Fibroblast of gingiva (primary cell): Measurements from ENCODE around the gene SEC14L5.

ENCODE experiments used
- DNase-seq: peaks from one replicate; pipeline ENCODE4 v3.0.0-alpha.2; 2011; ENCODE audit warnings: low read depth

Gene SEC14L5

DNA sequence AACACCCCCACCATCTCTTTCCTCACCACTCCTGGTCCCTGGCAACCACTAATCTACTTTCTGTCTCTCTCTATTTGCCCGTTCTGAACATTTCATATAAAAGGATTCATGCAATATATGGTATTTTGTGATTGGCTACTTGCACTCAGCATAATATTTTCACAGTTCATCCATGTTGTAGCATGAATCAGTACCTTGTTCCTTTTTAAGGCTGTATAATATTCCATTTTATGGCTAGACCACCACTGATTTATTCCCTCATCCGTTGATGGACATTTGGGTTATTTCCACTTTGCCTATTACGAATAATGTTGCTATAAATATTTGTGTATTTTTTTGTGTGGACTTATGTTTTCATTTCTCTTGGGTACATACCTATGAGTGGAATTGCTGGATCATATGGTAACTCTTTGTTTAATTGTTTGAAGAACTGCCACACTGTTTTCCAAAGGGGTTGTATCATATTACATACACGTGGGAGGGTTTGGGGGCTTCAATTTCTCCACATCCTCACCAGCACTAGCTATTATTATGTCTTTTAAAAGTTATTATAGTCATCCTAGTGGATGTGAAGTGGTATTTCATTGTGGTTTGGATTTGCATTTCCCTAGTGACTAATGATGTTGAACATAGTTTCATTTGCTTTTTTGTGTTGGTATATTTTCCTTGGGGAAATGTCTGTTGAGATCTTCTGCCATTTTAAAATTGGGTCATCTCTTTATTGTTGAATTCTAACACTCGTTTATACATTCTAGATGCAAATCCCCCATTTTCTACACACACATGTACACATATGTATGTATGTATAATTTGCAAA lies 26.3 kb downstream of the SEC14L5 start:
- DNase-seq: no peak

DNA sequence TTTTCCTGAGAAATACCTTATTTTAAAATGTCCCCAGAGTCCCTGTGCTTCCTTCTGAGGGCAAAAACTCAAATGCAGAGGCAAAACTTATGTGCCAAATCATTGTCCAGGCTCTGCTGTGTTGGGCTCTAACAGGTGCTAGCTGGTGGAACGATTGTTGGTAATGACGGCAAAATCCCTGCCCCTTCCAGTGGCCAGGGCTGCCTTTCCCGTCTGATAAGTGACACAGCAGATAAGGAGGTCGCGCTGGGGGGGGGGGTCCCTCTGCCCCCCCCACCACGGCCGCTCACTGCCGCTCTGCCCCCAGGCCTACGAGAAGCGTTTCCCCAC lies 29.1 kb downstream of the SEC14L5 start:
- DNase-seq: no peak

DNA sequence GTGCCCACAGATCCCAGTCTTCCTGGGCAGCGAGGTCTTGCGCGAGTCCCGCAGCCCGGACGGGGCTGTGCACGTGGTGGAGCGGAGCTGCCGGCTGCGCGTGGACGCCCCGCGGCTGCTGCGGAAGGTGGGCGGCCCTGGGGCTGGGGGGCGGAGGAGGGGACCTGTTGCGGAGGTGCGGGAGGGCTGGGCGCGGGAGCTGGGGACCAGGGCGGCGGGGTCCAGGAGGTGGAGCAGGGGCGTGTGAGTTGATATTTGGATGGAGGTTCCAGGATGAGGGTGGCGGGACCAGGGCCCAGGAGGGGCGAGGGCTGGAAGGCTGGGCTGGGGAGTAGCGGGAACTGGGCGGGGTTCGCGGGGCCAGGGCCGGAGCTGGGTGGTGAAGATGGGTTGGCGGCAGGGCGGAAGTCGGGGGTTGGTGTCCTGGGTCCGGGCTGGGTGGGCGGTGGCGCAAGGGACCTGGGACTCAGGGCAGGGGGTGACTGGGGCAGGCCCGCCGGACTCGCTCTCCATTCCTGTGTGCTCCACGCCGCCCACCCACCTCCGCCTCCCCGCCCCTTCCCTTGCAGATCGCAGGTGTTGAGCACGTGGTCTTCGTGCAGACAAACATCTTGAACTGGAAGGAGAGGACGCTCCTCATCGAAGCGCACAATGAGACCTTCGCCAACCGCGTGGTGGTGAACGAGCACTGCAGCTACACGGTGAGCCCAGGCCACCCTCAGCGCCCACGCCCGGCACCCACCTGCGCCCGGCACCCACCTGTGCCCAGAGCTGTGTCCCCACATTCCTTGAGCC lies 29.6 kb downstream of the SEC14L5 start:
- no peak for DNase-seq

DNA sequence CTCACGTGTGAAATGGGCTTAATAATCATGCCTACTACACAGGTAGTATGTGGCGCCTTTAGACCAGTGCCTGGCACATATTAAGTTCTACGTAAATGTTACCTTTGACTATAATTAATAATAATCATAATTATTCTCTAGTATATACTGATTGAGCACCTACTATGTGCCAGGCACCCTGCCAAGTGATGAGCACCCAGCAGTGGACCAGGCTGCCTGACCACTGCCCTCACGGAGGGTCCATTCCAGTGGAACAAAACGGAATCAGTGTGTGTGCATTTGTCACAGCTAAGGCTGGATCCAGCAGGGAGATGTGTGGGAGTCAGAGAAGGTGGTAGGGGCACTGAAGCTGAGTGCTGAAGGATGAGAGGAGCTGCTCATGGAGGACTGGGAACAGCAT lies 30.5 kb downstream of the SEC14L5 start:
- no peak for DNase-seq

DNA sequence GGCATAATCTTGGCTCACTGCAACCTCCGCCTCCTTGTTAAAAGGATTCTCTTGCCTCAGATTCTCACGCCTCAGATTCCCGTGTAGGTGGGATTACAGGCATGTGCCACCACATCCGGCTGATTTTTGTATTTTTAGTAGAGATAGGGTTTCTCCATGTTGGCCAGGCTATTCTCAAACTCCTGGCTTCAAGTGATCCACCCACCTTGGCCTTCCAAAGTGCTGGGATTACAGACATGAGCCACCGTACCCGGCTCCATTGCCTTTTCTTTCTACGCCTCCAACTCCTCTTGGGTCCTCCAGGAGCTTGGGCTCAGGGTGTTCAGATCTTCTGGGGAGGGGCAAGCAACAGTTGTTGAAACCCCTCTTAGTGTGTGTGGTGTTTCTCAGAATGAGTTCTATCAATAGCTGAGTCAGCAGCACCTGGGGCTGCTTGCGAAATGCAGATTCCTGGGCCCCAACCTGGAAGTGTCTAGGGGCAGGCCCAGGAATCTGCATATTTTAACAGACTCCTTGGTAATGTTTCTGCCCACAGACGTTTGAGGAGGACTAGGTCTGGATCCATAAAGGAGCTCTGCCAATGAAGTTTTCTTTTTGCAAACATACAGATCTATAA lies 31.4 kb downstream of the SEC14L5 start:
- DNase-seq: no peak

DNA sequence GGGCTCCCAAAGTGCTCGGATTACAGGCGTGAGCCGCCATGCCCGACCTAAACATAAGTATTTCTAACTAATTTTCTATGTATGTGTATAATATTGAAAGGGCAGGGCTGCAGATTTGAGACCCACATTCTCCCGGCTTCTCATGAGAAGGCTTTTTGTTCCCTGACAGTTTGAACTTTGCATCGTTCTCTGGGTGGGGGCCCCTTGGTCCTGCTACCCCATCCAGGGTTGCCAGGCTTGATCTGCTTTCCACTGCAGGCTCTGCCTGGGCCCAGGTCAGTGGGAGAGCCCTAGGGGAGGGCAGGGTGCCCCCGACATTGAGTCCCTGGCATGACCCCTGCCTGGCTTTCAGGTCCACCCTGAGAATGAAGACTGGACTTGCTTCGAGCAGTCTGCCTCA lies 32.3 kb downstream of the SEC14L5 start:
- DNase-seq: no peak

DNA sequence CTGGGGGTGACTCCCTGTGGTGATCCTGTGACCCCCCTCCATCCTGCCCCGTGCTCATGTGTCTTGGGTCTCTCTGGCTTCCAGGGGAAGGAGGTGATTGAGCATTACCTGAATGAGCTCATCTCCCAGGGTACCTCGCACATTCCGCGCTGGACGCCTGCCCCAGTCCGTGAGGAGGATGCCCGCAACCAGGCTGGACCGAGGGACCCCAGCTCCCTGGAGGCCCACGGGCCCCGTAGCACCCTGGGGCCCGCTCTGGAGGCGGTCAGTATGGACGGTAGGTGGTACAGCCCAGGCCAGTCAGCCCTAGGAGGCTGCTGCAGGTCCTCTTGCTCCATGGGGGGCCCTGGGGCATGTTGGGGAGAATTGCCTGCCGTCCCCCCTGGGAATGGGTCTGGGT lies 33.6 kb downstream of the SEC14L5 start:
- no peak for DNase-seq

DNA sequence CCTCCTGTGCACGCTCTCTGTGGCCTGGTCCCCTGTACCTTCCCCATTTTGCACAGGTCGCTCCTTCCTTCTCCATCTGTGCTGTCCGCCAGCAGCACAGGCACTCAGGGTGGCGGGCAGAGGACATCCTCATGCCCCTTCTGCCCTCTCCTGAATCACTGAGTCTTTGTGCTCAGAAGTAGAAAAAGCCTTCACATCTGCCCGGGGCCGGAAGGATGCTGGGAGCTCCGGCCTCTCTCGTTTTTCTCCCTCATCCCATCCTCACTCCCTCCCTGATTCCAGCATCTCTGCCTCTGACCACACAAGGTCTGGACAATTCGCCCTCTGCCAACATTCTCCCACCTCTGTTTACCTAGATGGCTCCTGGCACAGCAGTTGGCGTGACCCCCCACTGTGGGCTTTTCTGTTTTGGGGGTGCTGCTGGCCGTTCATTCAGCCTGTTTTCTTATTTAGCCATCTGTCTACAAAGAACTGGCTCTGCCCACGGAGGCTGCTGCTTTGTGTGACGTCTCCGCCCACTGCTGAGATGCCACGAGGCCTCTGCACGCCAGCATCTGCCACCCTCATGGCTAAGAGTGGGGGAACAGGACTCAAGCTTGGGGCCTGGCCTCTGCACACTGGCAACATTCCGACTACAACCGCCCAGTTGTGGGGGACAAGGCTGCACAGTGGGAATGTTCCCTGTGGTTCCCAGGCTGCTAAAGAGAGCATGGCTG lies 36.7 kb downstream of the SEC14L5 start:
- DNase-seq: no peak

DNA sequence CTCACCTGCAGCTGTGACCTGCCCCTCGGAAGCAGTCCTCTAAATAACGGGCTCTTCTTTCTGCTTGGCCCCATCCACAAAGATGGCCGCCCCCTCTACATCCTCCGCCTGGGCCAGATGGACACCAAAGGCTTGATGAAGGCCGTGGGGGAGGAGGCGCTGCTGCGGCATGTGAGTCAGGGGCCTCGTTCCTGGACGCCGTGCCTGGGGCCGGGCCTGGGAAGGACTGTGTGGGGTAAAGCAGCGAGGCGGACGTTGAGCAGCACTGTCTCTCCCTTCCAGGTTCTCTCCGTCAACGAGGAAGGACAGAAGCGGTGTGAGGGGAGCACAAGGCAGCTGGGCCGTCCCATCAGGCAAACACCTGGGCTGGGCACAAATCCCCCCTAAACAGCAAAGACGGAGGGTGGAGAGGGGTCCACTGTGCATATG lies 42.5 kb downstream of the SEC14L5 start:
- DNase-seq: no peak

DNA sequence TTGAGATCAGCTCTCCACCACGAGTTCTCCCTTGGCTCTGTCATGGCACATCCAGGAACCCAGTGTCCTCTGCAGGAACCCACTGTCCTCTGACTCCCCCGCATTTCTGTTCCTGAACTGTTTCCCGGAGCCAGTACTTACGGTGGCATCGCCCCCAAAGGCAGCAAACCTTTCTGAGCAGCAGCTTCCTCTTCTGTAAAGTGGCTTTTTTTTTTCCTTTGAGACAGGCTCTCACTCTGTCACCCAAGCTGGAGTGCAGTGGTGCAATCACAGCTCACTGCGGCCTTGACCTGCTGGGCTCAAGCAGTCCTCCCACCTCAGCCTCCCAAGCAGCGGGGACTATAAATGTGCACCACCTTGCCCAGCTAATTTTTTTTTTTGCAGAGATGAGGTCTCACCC lies 43.4 kb downstream of the SEC14L5 start:
- DNase-seq: no peak

DNA sequence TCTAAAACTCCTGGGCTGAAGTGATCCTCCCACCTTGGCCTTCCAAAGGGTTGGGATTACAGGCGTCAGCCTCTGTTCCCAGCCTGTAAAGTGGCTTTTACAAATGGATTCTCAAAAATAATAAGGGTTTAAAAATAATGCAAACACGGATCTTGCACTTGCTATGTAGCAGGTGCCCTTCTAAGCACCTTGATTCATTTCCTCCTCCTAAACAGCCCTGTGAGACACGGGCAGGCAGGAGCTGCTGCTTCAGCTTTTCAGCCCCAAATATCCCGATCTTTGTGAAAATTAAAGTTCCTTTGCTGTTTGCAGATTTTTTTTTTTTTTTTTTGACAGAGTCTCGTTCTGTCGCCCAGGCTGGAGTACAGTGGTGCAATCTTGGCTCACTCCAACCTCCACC lies 43.9 kb downstream of the SEC14L5 start:
- DNase-seq: no peak

DNA sequence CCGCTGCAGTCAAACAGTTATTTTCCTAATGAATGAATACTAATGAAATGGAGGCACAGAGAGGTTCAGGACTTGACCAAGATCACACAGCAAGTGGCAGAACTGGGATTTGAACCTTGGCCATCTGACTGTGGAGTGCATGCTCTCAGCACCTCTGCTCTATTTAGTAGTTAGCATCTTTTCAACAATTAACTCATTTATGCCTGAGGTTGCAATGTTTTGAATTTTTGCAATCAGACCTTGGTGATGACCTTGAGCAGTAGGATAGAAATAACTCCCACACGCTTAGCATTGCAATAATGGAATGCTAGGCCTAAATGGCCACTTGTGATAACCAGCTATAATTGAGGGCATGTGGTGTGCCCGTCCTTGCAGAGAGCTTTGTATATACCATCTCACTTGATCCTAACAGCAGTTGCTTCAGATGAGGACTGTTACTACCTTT lies 44.6 kb downstream of the SEC14L5 start:
- no peak for DNase-seq

DNA sequence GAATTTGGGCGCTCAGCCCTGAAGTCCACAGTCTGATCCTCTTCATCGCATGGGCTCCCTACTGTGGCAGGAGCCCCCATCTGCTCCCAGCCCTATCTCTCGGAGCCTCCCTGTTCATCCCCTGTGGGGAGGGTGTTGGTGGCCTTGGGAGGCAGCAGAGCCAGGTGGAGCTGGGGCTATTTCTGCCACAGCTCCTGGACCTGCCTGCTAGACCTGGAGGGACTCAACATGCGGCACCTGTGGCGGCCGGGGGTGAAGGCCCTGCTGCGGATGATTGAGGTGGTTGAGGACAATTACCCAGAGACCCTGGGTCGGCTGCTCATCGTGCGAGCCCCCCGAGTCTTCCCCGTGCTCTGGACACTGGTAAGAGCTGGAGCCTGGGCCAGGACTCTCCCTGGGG lies 45.1 kb downstream of the SEC14L5 start:
- no peak for DNase-seq

DNA sequence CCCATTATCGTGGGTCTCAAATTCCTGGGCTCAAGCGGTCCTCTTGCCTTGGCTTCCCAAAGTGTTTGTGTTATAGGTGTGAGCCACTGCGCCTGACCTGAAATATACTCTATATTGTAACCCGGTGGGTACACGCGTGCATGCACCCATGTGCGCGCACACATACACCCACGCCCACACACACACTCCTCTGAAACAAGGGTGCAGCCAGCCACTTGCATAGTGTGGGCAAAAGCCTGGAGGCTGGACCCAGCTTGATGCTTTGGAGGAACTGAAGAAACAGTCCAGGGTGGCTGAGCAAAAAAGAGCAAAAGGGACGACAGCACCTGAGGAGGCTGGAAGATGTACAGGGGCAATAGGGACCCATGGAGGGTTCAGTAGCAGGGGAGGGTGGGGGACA lies 45.7 kb downstream of the SEC14L5 start:
- no peak for DNase-seq

DNA sequence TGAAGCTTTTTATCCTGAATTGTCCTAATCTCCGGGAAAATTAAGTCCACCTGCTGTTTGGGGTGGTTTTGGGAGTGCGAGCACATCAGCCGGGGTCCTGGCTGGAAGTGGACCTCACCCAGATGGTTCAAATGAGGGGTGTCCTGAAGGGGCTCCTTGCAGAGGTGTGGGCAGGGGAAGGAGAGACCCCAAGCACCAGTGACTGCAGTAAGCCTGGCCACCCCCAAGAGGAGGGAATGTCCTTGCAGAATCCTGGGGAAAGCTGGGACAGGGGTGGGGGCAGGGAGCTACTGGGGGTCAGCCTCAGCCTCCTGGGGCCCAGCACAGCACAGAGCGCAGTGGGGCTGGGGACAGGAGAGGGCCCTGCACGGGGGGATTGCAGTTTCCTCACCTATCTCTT lies 46.2 kb downstream of the SEC14L5 start:
- DNase-seq: no peak

DNA sequence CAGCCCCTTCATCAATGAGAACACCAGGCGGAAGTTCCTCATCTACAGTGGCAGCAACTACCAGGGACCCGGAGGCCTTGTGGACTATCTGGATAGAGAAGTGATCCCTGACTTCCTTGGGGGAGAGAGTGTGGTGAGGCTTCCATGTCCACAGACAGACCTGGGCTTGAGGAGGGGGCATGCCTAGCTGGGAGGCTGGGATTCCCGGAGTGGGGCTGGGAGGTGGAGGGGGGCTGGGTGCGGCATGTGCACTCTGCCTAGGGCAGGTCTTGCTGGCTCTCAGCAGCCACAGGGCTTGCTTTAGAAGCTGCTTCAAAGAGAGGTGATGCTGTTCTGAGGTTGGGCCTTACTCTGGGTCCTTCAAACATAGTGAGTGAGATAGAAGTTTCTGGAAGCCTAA lies 47.8 kb downstream of the SEC14L5 start:
- DNase-seq: no peak

DNA sequence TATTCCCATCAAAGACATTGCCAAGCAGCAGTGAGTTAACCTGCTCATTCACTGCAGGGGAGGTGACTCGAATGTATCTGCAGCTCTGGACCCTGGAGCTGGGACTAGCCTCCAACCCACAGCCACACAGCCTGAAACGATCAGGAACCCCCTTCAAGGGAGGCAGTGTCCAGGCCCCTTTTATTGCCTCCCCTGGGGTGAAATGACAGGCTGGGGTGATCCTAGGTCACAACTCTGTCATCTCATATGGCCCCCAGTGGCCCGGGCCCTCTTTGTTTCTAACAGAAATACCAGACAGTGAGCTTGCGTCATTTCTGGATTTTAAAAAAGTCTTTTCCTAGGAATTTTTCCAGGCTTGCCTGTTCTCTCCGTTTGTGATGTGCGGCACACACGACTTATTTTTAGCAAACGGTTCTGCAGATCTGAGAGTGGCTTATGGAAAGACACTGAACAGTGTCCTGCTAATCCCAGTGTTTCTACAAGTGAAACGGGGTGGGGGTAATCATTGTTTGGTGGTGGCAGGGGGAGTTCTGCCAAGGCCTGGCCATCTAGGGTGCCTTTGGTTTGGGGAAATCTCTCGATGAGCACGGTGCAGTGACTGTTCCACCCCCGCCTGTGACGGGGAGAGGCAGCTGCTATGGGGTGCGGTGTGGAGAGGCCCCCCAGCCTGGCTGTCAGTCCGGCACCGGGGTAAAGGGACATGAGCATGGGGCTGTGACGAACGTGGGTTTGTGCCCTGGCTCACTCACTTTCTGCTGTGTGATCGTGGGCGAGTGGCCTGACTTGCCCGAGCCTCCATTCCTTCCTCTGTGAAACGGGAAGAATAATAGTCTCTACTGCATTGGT lies 48.4 kb downstream of the SEC14L5 start:
- no peak for DNase-seq

DNA sequence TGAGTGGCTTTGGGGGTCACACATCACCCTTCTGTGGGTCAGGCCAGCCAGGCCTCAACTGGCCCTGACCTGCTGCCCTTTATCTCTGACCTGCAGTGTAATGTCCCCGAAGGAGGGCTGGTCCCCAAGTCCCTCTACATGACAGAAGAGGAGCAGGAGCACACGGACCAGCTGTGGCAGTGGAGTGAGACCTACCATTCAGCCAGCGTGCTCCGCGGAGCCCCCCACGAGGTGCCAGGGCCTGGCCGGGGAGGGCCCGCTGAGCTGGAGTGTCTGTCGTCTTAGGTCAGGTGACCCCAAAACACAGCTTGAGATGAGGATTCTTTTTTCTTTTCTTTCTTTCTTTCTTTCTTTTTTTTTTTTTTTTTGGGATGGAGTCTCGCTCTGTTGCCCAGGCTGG lies 49.1 kb downstream of the SEC14L5 start:
- DNase-seq: no peak

DNA sequence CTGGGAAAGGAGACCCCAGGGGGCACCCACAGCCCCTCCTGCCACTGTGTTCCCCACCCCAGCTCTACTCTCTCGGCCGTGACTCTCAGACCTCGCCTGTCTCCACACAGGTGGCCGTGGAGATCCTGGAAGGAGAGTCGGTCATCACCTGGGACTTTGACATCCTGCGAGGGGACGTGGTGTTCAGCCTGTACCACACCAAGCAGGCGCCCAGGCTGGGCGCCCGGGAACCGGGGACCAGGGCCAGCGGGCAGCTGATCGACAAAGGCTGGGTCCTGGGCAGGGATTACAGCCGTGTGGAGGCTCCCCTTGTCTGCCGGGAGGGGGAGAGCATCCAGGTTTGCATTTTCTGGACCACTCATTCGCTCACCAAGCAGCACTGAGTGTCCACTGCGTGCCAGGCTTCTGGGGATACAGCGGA lies 50.2 kb downstream of the SEC14L5 start:
- no peak for DNase-seq

DNA sequence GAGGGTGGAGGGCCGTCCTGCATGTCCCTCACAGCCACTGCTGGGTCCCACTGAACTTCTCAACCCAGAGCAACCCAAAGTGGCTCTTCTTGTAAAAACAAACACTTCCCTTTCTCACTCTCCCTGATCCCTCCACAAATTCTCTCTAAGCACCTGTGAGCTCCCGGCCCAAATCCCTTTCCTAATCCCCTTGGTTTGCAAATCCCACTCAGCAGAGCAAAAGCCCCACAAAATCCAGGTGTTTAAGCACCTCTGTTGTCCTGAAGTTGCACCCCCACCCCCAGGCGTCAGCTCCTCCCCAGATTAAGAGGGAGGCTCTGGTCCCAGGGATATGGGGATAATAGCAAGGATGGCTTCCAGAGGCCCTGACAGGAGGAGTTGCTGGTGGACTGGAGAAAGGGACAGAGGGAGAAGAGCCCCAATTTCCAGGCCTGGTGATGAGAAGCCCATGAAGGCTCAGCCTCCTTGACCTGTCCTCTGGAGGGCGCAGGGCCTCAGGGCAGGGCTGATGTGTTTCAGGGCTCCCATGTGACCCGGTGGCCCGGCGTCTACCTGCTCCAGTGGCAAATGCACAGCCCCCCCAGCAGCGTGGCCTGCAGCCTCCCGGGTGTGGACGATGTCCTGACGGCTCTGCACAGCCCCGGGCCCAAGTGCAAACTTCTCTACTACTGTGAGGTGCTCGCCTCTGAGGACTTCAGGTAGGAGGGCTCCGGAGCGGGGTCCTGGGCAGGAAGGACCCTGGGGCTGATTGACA lies 52.6 kb downstream of the SEC14L5 start:
- DNase-seq: no peak

DNA sequence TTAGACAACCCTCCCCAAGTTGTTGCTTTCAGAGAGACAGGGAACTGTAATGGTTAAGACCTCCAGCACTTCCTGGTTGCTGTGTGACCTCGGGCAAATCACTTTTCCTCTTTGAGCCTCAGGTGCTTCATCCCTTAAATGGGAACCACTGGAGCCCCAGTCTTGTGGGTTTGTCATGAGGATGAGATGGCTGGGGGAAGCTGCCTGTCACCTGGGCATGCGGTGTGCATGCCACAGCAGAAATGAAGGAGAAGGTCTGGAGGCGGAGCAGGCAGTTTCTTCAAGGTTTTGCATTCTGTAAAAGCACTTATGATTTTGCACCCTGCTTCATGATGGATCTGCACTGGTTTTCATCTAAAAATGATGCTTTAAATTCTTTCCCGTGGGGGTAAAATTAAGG lies 53.5 kb downstream of the SEC14L5 start:
- DNase-seq: no peak
